HG02938 (cell line): ENCODE results near the gene BMPR2.
A peak's percentile ranks its signal among the peaks of the same experiment; 100 is the strongest.

ENCODE experiments used
- ATAC-seq: cut with Tn5 transposase; IDR thresholded peaks from one replicate; pipeline ENCODE4 v1.9.1; 2021; ENCODE audit warnings: mild to moderate bottlenecking, moderate library complexity; ENCODE audit not compliant: unreplicated experiment

Gene BMPR2

GRCh38 chr2:202588647-202589581, 212.8 kb downstream of the BMPR2 start:
- peak; percentile 81 for ATAC-seq

- no peak for ATAC-seq
These were observed 213.4 kb downstream of the BMPR2 start for GRCh38 chr2:202589582-202589949.

GRCh38 chr2:202592566-202592965, 216.4 kb downstream of the BMPR2 start:
- no peak for ATAC-seq

GRCh38 chr2:202599105-202599504, 223.0 kb downstream of the BMPR2 start:
- ATAC-seq = no peak

GRCh38 chr2:202599911-202600310, 223.8 kb downstream of the BMPR2 start:
- no peak for ATAC-seq

- no peak for ATAC-seq
These were observed 228.6 kb downstream of the BMPR2 start for GRCh38 chr2:202604699-202605098.

GRCh38 chr2:202605174-202605573, 229.0 kb downstream of the BMPR2 start:
- ATAC-seq = no peak

- ATAC-seq = no peak
These were observed 232.2 kb downstream of the BMPR2 start for GRCh38 chr2:202608142-202608852.

GRCh38 chr2:202609381-202610145, 233.4 kb downstream of the BMPR2 start:
- ATAC-seq = peak; percentile 95

GRCh38 chr2:202610380-202610779, 234.3 kb downstream of the BMPR2 start:
- no peak for ATAC-seq

GRCh38 chr2:202612145-202612544, 236.0 kb downstream of the BMPR2 start:
- ATAC-seq = no peak

- no peak for ATAC-seq
These were observed 237.4 kb downstream of the BMPR2 start for GRCh38 chr2:202613479-202613878.
